ENCODE data around the gene KREMEN1. TPM values are rescaled to one million over a fixed set of nuclear protein-coding genes. Genes with fewer than 3 reads are reported as not detected.

Gene KREMEN1
- total RNA-seq, 1 experiment from 2014 or later: 31.9 TPM

GRCh38 chr22:29054251-29054767 is 18.5 kb upstream of the KREMEN1 start:
- BruUV-seq (replicated peaks): no TSS peak
- Histone ChIP-seq H3K4me2 (ENCODE audit: low read length) (no peak overlapping the region), H3K4me3 (replicated peaks in 1 of 2; ENCODE audit: low read depth in 1 of 2, low read length in 2 of 2) (no peak overlapping the region), H3K9me2 (ENCODE audit: insufficient read depth) (no peaks in the 10 kb centered on the region), H3K4me1 (ENCODE audit: control insufficient read depth in 1 of 2, insufficient read depth in 2 of 2, low read length in 2 of 2) (no peaks in the 10 kb centered on the region), H3K9me3 (ENCODE audit: control insufficient read depth in 1 of 2, insufficient read depth in 1 of 2, low read depth in 1 of 2, low read length in 2 of 2) (no peaks in the 10 kb centered on the region), H3K27me3 (ENCODE audit: insufficient read depth, low read length) (no peaks in the 10 kb centered on the region), H3K36me3 (ENCODE audit: control insufficient read depth in 1 of 2, insufficient read depth in 2 of 2, low read length in 2 of 2) (peaks cover 0 to 2% of the 10 kb centered on the region in 2 experiments; a peak in 2 of 4 replicates), H4K20me1 (ENCODE audit: insufficient read depth) (no peaks in the 10 kb centered on the region), H2AFZ (ENCODE audit: low read depth, low read length, poor library complexity, severe bottlenecking) (no peak overlapping the region), H3K79me2 (ENCODE audit: insufficient read depth, low read length) (no peaks in the 10 kb centered on the region), H3K9ac (ENCODE audit: low read length) (no peak overlapping the region), H3K27ac (ENCODE audit: low read depth, low read length) (no peak overlapping the region)
- DNase-seq (ENCODE audit: low read depth, low spot score) (no peak), ATAC-seq (no peak)
- POLR2A ChIA-PET: no interaction called here
- no peak for TF ChIP-seq TCF7L2 (IDR thresholded peaks at IDR 0.05; ENCODE audit: borderline replicate concordance, extremely low read depth, insufficient read depth, insufficient read length)
- TF ChIP-seq YY1 (IDR thresholded peaks at IDR 0.05; ENCODE audit: extremely low read depth, insufficient replicate concordance, low read depth, low read length): no peak
- TF ChIP-seq CEBPB (IDR thresholded peaks at IDR 0.05; ENCODE audit: low read depth): no peak
- TF ChIP-seq, protein P1, sequence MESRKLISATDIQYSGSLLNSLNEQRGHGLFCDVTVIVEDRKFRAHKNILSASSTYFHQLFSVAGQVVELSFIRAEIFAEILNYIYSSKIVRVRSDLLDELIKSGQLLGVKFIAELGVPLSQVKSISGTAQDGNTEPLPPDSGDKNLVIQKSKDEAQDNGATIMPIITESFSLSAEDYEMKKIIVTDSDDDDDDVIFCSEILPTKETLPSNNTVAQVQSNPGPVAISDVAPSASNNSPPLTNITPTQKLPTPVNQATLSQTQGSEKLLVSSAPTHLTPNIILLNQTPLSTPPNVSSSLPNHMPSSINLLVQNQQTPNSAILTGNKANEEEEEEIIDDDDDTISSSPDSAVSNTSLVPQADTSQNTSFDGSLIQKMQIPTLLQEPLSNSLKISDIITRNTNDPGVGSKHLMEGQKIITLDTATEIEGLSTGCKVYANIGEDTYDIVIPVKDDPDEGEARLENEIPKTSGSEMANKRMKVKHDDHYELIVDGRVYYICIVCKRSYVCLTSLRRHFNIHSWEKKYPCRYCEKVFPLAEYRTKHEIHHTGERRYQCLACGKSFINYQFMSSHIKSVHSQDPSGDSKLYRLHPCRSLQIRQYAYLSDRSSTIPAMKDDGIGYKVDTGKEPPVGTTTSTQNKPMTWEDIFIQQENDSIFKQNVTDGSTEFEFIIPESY (IDR thresholded peaks at IDR 0.05; ENCODE audit: extremely low read depth, insufficient replicate concordance, low read length): no peak
- TF ChIP-seq EGR1 (IDR thresholded peaks at IDR 0.05; ENCODE audit: low read depth): no peak
- TF ChIP-seq EZH2phosphoT487 (IDR thresholded peaks at IDR 0.05; ENCODE audit: borderline replicate concordance): no peak
- no peak for TF ChIP-seq RAD21 (IDR thresholded peaks at IDR 0.05; ENCODE audit: low read depth)
- TF ChIP-seq, protein P2, sequence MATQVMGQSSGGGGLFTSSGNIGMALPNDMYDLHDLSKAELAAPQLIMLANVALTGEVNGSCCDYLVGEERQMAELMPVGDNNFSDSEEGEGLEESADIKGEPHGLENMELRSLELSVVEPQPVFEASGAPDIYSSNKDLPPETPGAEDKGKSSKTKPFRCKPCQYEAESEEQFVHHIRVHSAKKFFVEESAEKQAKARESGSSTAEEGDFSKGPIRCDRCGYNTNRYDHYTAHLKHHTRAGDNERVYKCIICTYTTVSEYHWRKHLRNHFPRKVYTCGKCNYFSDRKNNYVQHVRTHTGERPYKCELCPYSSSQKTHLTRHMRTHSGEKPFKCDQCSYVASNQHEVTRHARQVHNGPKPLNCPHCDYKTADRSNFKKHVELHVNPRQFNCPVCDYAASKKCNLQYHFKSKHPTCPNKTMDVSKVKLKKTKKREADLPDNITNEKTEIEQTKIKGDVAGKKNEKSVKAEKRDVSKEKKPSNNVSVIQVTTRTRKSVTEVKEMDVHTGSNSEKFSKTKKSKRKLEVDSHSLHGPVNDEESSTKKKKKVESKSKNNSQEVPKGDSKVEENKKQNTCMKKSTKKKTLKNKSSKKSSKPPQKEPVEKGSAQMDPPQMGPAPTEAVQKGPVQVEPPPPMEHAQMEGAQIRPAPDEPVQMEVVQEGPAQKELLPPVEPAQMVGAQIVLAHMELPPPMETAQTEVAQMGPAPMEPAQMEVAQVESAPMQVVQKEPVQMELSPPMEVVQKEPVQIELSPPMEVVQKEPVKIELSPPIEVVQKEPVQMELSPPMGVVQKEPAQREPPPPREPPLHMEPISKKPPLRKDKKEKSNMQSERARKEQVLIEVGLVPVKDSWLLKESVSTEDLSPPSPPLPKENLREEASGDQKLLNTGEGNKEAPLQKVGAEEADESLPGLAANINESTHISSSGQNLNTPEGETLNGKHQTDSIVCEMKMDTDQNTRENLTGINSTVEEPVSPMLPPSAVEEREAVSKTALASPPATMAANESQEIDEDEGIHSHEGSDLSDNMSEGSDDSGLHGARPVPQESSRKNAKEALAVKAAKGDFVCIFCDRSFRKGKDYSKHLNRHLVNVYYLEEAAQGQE (IDR thresholded peaks at IDR 0.05; ENCODE audit: low read depth): no peak
- CTCF ChIA-PET: interaction anchor here (3.0 kb wide), 1 partner anchor 14 kb away, joined by 13 read pairs; no protein-coding TSS in a partner anchor
- intact Hi-C loops (cut with micrococcal nuclease): no loop called here
- RAD21 ChIA-PET (ENCODE audit: low non-redundant PET in 1 of 2, low total read pairs in 2 of 2, uncharacterized antibody in 2 of 2, unreplicated experiment in 2 of 2): no interaction called here
